HCT116 (cell line): ENCODE data around the gene GALNT17.

ENCODE experiments used
- CTCF ChIP-seq, 3 experiments: fragments of 200-600 bp in 1 of 3; sonication (generic) in 1 of 3; IDR thresholded peaks in 2 of 3; conservative IDR thresholded peaks in 1 of 3; 2 replicates each; pipeline ENCODE4 v1.5.1; 2012 to 2017; ENCODE audit warnings: low read depth in 2 of 3, low read length in 2 of 3, antibody characterized with exemption in 1 of 3, borderline replicate concordance in 1 of 3, control low read depth in 1 of 3, mild to moderate bottlenecking in 1 of 3, mixed read lengths in 1 of 3, mixed run types in 1 of 3, moderate library complexity in 1 of 3; ENCODE audit not compliant: insufficient read depth in 1 of 3
- EZH2phosphoT487 ChIP-seq: fragments of 200-600 bp; IDR thresholded peaks from 2 replicates; pipeline ENCODE4 v1.6.1; 2018; ENCODE audit warnings: antibody characterized with exemption, borderline replicate concordance
- JUND ChIP-seq: IDR thresholded peaks from 2 replicates; pipeline ENCODE4 v1.6.1; 2012
- POLR2A ChIP-seq: IDR thresholded peaks from 2 replicates; pipeline ENCODE4 v1.7.0; 2011; ENCODE audit warnings: borderline replicate concordance; ENCODE audit not compliant: insufficient read depth, insufficient read length; ENCODE audit errors: extremely low read depth
- POLR2AphosphoS5 ChIP-seq: IDR thresholded peaks from 2 replicates; pipeline ENCODE4 v1.6.1; 2011; ENCODE audit warnings: mild to moderate bottlenecking, low read depth, low read length, moderate library complexity
- ZNF274 ChIP-seq: fragments of 200-500 bp; sonication (Bioruptor generic); IDR thresholded peaks from 2 replicates; pipeline ENCODE4 v1.6.1; 2014; ENCODE audit warnings: mild to moderate bottlenecking, low read depth, low read length, inconsistent platforms

- TF ChIP-seq CTCF (IDR thresholded peaks at IDR 0.05 in 2 of 3, conservative IDR thresholded peaks at IDR 0.05 in 1 of 3; ENCODE audit: borderline replicate concordance in 1 of 3, insufficient read depth in 1 of 3, low read depth in 2 of 3, low read length in 2 of 3) (no peak), JUND (no peak), POLR2AphosphoS5 (no peak), POLR2A (no peak), ZNF274 (no peak), EZH2phosphoT487 (no peak)
These were observed 181.6 kb downstream of the GALNT17 start for GRCh38 chr7:71313553-71313952.
